Activated gamma-delta T cell treated with anti-CD3 and anti-CD28 coated beads, Interleukin-2, amount 50 U/mL, for 16 hours (primary cell): ENCODE results near the gene CORO7.
A peak's percentile ranks its signal among the peaks of the same experiment; 100 is the strongest.
"Not testable (repeated sequence)": the region's sequence is repeated elsewhere in the genome, so short reads cannot be mapped to it uniquely, and the experiment has no call there.

Experiments
- DNase-seq: peaks from one replicate; pipeline ENCODE4 v3.0.0-alpha.2; 2020; ENCODE audit warnings: low read depth

Gene CORO7

DNA sequence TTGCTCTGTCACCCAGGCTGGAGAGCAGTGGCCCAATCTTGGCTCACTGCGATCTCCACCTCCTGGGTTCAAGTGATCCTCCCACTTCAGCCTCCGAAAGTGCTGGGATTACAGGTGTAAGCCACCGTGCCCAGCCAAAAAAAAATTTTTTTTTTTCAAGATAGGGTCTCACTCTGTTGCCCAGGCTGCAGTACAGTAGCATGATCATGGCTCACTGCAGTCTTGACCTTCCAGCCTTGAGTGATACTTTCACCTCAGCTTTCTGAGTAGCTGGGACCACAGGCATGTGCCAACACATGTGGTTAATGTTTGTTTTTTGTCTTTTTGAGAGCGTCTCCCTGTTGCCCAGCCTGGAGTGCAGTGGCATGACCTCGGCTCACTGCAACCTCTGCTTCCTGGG is 63.6 kb downstream of the CORO7 start:
- no peak for DNase-seq

DNA sequence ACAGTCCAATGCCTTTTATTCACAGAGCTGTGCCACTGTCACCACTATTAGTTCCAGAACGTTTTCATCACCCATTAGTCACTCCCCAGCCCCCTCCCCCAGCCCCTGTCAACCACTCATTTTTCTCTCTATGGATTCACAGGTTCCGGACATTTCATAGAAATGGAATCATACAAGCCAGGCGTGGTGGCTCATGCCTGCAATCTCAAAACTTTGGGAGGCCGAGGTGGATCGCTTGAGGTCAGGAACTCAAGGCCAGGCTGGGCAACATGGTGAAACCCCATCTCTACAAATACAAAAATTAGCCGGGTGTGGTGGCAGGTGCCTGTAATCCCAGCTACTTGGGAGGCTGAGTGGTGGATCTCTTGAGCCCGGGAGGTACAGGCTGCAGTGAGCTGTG is 64.5 kb downstream of the CORO7 start:
- DNase-seq, result no peak

DNA sequence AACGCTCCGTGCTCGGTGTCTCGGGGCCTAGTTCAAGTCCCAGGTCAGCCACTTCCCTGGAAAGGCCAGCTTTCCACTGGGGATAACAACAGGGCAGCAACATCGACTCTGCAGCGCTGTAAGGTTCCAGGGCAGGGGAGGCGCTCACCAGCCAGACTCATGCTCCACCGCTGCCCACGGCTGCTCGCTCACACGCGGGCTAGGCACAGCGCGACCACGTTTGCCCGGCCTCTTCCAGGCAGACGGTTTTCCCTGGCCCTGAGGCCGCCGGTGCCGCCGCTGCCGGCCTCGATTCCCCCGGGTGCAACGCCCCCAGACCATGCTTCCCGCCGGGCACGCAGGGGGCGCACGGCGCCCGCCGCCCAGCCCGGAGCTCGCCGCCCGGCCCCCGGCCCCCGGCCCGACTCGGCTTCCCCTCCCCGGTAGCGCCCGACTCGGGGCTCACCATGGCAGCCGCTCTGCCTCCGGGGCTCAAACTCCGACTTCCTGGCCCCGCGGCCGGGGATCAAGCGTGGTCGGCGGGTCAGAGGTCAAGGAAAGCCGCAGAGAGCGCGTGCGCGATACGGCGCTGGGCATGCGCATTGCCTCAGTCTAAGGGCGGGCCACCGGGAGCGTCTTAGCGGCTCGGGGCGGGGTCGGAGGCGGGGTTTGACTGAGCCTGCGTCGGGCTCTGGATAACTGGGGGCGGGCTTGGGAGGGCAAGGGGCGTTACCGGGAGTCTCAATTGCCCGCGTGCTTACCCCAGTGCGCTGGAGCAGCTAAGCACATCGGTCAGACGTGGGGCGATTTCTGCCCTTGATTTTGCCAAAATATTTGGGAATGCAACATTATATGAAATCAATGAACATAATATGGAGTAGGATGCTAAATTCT is 65.4 kb downstream of the CORO7 start, which contains the start of gene PAM16:
Gene PAM16 (minus strand): TSS at position 535 of the 873 bp plus-strand sequence. CDS start 87 bp downstream, at position 448.
- peak; percentile 97 for DNase-seq

DNA sequence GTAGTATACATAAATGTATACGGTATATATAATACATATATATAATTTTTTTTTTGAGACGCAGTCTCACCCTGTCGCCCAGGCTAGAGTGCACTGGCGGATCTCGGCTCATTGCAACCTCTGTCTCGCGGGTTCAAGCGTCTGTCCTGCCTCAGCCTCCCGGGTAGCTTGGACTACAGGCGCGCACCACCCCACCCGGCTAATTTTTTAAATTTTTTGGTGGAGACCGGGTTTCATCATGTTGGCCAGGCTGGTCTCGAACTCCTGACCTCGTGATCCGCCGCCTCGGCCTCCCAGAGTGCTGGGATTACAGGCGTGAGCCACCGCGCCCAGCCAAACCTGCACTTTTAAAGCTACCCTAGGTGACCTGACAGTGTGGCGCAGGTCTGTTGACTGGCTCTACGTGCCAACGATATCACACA is 66.0 kb downstream of the CORO7 start:
- no peak for DNase-seq

DNA sequence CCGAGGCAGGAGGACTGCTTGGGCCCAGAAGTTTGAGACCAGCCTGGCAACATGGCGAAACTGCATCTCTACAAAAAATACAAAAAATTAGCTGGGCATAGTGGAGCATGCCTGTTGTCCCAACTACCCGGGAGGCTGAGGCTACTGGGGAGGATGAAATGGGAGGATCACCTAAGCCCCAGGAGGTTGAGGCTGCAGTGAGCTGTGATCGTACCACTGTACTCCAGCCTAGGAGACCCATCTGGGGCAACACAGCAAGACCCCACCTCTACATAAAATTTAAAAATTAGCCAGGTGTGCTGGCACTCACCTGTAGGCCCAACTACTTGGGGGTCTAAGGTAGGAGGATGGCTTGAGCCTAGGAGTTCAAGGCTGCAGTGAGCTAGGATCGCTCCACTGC is 67.1 kb downstream of the CORO7 start:
- DNase-seq, result no peak

DNA sequence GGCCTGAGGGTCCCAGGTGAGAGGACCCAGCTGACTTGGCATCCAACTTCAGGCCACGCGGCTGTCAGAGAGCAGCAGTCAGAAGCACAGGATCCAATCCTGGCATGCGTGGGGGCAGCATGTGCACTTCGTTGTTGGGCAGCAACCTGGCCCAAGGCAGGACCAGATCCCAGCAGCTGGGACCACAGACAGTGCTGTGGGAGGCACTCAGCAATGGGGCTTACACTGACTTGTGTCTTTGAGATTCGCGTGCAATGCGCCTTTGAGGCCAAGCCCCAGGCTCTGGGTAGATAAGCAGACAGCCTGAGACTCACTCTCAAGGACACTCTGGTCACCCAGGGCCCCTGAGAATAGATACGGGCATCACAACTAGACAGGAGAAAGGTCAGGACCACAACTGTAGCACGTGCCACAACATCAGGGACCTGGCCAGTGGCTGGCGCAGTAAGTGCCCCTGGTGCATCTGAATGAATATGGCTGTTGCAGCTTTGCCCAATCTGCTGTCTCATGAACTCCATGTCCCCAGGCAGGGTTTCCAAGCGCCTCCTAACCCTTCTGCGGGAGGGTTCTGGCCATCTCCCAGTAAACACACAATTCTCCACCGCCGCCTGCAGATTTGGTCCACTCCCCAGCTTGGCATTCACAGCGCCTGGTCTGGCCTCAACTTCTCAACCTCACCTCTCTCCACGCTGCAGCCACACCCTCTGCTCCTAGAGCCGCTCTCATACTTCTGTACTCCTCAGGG is 68.5 kb downstream of the CORO7 start:
- no peak for DNase-seq

DNA sequence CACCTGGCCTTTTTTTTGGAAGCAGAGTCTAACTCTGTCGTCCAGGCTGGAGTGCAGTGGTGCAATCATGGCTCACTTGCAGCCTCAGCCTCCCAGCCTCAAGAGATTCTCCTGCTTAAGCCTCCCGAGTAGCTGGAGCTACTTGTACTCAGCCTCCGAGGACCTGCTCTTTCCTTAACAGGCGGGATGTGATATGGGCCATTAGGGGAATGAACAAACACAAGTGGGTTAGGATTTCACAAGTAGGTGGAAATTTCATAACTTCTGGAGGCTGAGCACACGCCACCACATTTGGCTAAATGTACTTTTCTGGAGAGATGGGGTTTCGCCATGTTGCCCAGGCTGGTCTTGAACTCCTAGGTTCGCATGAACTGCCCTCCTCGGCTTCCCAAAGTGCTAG is 69.4 kb downstream of the CORO7 start:
- no peak for DNase-seq

DNA sequence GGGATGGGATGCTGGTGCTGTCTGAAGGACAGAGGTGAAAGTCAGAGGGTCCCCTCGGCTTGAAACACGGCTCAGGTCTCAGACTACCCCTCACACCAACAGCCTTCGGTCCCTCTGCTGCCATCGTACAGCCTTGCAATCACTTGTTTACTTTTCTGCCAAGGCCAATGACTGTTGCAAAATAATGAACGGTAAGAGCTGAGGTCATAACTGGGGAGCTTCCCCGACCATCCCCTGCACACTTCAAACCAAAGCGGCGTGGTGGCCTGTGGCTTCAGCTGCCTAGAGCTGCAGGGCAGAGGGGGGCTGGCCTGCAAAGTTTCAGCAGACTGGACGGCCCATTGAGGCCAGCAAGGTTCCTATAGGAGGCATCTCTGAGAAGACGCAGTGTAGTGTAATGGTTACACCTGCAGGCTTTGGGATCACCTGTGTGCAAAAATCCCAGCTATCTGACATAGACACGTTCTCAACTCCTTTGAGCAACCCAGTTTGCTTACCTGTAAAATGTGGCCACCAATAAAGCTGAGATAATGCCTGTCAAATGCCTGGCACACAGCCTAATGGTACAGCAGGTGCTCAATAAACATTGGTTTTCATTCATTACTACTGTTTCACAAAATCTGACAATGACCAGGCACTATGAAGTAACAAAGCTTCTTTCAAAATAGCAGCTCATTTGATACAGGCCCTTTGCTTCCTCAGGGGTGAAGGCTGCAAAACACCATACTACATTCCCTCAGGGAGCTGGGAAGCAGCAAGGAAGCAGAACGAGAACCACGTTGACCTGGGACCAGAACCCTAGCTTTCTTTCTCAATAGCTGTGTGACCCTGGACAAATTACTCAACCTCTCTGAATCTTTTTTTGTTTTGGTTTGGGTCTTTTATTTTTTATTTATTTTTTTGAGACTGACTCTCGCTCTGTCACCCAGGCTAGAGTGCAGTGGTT is 70.3 kb downstream of the CORO7 start:
- no peak for DNase-seq

DNA sequence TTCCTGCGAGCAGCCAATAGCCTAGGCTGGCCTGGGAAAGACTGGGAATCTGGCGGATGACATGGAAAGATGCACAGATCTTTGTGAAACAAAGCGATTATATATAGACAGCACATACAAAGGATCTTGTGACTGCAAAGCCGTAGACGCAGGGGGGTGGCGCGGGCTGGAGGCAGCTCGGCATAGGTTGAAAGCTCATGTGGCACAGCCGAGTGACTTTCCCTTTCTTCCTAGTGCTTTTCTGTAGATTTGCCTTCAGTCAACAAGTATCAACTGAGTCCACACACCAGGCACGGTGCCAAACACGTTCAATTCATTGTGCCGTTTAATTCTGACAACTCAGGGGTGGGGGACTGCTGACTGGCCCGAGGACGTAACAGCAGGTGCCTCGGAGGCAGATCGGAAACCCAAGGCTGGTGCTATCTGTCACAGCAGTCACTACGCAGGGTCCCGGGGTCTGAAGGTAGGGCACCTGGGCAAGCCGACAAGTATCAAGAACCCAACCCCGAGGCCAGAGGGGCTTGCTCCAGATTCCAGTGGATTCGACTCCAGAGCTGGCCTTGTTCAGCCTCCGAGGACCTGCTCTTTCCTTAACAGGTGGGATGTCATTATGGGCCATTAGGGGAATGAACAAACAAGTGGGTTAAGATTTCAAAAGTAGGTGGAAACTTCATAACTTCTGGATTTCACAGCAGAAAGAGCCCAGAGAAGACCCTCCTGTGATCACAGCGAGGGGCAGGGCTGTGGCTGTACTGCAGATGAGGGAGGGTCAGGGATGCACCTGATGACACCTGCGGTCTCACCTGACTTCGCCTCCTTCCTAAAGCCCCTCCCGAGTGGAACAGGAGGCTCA is 71.2 kb downstream of the CORO7 start:
- no peak for DNase-seq

DNA sequence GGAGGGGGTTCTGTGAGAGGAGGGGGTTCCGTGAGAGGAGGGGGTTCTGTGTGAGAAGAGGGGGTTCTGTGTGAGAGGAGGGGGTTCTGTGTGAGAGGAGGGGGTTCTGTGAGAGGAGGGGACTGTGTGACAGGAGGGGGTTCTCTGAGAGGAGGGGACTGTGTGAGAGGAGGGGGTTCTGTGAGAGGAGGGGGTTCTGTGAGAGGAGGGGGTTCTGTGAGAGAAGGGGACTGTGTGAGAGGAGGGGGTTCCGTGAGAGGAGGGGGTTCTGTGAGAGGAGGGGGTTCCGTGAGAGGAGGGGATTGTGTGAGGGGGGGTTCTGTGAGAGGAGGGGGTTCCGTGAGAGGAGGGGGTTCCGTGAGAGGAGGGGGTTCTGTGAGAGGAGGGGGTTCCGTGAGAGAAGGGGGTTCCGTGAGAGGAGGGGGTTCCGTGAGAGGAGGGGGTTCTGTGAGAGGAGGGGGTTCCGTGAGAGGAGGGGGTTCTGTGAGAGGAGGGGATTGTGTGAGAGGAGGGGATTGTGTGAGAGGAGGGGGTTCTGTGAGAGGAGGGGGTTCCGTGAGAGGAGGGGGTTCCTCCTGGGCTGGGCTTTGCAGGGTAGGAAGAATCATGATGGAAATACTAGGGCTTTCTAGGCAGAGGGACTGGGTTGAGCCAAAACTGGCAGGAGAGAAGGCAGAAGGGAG is 72.0 kb downstream of the CORO7 start:
- DNase-seq, result not testable (repeated sequence)

DNA sequence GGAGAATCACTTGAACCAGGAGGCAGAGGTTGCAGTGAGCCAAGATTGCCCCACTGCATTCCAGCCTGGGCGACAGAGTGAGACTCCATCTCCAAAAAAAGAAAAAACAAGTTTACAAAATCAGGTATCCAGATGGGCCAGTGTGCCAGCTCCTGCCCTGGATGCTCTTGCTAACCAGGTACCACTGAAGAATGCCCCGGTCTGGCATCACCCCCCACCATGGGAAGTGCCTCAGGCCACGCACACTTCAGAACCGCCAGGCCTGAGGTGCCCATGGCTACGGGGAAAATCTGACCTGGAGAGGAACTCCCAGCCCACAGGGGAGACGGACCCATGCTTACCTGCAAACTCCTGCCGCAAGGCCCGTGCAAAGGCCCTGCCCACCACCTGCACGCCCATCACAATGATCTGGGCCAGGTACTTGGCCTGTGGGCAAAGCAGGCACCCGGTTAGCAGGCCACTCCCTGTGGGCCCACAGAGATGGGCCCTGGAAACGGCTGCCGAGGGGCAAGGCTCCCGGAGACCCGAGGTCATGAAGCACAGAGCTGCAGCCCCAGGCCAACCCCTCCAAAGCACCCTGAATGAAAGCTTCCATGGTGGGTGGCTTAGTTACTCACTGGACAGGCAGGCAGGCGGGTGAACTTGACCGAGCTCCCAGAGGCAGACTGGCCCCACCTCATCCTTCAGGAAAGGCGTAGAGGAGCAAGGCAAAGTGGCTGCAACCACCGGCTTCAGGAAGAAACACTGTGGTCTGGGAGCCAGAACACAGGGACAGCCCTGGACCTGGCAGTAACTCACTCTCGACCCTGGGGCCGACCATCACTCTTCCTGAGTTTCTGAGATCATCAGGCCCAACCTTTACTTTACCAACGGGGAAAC is 73.3 kb downstream of the CORO7 start:
- DNase-seq, result no peak

DNA sequence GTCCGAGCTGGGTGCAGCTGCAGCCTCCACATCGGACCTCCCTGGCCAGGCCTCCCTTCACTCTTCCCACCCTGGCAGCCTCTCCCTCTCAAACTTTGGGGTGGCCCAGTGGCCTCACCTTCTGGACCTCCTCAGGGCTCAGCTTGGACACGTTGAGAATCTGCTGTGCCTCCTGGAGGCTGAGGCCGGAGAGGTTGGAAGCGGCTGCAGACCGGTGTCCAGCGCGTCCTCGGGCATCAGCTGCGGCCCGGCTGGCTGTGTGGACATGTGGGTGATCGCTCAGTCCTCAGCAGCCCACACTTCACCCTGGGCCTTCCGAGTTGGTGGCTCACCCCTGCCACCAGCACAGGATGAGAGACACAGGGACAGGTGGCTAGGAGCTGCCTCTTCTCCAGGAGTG is 75.1 kb downstream of the CORO7 start:
- no peak for DNase-seq

DNA sequence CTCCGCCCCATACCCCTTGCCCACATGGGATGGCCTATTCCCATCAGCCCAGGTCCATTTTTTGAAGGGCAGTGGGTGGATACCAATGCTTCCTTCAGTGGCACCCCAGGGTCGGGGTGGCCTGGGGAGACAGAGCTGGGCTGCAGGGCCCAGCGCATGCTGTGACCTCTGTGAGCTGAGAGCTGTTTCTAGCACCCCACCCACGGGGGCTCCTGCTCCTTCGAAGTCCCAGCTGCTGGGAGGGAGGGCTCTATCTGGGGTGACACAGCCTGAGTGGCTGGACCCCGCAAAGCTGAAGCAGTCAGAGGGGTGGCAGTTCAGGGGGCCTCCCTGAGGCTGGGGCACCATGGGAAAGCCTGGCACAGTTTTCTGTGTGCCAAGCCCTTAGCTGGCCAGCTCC is 76.0 kb downstream of the CORO7 start:
- no peak for DNase-seq

DNA sequence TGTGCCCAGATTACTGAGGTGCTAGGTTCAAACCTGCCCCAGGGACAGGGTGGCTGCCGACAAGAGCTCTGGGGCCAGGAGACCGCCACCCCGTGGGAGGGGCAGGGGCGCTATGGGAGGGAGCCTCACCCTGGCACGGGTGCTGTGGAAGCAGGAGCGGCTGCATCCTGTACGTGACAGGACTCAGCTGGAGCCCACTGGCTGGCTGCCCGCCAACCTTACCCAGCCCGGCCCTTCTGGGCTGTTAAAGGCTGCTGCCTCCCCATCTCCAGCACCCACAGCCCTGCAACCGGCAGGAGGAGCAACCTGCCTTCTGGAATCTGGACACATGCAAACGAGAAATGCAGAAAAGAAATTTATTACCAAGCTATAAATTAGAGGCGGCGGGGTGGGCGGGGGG is 76.5 kb downstream of the CORO7 start:
- no peak for DNase-seq

DNA sequence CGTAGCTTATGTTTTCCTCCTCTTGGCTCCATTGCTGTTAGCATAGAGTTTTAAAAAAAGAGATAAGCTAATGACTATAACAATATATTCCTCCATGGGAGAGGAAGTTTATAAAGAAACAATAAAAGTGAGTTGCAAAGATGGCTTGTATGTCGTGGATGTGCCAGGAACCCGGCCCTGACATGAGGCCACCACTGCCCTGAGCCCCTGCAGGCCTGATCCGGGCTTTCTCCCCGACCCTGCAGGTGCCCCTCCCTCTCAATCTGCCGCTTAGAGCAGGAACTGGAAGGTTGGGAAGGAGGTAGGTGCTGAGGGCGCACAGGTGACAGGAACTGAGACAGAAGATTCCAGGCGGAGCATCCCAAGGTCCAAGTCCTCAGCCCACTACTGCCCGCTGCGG is 76.9 kb downstream of the CORO7 start:
- no peak for DNase-seq

DNA sequence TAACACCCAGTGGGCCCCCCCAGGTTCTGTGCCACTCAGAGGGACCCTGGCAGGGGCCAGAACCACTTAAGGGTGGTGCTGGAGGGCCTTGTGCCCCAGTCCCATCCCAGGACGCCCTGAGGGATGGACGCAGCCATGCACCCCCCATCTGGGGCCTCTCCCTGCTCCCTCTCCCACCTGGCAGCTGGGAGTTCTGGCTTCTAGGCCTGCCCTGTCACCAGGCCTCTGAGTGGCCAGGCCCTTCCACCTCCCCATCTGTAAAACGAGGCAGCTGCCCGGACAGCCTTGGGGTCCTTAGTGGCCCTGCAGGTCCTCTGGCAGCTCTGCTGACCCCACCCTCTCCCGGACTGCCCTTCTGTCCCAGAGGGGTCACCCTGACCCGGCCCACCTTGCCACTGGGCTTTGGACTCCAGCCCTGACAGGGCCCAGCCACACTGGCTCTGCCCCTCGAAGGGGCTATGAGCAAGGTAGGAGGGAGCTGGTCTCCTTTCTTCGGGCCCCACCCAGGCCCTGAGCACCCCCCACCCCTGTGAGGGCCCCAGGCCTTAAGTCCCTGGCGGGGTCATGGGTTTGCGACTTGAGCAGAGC is 77.6 kb downstream of the CORO7 start:
- no peak for DNase-seq

DNA sequence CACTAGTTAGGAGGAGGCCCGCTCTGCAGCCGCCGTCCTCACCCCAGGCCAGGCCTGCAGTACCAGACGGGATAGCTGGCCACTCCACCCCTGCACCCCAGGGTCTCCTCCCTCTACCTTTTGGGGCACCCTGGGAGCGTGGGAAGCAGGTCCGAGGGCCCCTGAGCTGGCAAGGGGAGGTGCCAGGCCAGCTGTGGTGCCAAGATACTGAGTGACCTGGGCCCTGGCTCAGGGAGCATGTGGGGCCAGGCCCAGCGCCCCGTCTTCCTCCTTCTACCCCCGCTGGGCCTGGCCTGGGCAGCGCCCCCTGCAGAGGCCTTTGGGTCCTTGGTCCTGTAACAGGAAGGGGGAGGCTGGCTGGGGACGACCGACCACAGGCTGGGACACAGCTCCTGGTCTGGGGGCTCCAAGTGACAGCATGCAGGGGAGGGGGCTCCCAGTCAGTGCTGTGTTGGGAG is 78.2 kb downstream of the CORO7 start:
- DNase-seq, result no peak

DNA sequence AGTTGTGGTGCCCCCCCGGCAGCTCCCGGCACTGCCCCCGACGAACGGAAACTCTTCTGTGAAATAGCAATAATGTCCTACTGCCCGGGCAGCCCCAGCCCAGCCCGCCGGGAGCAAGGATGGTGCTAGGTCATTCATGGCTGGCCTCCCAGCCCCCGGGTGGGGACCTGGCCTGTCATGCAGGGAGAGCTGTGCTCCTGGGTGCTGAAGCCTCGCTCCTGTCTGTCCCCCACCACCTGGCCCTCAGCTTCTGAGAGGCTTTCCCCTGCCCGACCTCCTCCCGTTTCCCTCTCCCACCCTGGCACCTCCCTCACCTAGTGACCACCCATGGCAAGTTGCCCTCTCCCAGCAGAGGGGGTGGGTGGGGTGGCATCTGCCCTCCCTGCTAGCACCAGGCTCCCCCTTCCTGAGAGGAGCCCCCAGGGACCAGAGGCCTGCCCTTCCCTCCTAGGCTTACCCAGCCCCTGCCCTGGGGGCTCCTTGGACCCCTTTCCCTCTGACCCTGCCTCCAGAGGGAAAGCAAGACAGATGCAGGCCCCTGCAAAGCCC is 78.8 kb downstream of the CORO7 start:
- no peak for DNase-seq
